OCI-LY7 (cell line): Measurements from ENCODE around the gene HDAC10.

Experiments
- EZH2phosphoT487 ChIP-seq: fragments of 200-600 bp; sonication (generic); IDR thresholded peaks from 2 replicates; pipeline ENCODE4 v1.6.1; 2018; ENCODE audit warnings: low read depth, borderline replicate concordance, mild to moderate bottlenecking, mixed run types, antibody characterized with exemption, low read length, moderate library complexity, mixed read lengths
- TF ChIP-seq, protein P1 (sequence below): fragments of 200-600 bp; sonication (generic); conservative IDR thresholded peaks from 2 replicates; pipeline ENCODE4 v1.5.1; 2014; ENCODE audit warnings: mild to moderate bottlenecking, antibody characterized with exemption, low read length, moderate library complexity, mixed read lengths

DNA sequence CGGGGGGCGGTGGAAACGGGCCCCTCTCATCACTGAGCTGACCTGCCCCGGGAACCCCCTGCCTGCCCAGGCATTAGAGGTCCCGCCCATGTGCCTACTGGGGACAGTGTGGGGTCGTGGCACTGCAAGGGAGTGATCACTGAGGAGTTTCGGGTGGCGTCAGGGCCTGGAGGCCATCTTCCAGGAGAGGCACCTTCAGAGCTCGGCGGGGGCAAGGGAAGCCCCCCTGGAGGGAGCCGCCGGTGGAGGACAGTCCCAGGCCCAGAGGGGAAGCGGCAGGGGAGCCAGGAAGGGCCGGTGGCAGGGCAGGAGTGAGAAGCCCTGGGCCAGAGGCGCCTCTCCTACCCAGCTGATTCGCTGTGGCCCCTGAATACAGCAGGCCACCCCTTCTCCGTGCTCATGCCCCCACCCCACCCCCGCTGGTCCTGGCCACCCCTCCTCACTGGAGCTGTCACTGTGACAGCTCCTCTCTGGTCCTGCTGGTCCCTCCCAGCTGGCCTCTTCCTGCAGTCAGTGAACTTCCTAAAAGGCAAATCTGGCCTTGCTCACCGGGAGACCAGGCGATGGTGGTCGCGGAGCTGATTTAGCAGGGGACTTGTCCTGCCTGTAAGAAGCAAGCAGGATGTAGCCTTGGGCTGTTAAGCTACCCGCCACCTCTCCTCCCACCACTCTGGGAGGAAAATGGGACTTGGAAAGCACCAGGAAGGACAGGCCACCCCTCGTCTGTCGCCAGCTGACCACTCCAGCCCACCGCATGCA lies 21.2 kb upstream of the HDAC10 start:
- TF ChIP-seq, protein P1, sequence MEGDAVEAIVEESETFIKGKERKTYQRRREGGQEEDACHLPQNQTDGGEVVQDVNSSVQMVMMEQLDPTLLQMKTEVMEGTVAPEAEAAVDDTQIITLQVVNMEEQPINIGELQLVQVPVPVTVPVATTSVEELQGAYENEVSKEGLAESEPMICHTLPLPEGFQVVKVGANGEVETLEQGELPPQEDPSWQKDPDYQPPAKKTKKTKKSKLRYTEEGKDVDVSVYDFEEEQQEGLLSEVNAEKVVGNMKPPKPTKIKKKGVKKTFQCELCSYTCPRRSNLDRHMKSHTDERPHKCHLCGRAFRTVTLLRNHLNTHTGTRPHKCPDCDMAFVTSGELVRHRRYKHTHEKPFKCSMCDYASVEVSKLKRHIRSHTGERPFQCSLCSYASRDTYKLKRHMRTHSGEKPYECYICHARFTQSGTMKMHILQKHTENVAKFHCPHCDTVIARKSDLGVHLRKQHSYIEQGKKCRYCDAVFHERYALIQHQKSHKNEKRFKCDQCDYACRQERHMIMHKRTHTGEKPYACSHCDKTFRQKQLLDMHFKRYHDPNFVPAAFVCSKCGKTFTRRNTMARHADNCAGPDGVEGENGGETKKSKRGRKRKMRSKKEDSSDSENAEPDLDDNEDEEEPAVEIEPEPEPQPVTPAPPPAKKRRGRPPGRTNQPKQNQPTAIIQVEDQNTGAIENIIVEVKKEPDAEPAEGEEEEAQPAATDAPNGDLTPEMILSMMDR, result no peak
- TF ChIP-seq EZH2phosphoT487, result no peak
